ENCODE measurements around the gene RAB3GAP2.
"Not testable (repeated sequence)": the region's sequence is repeated elsewhere in the genome, so short reads cannot be mapped to it uniquely, and the experiment has no call there.

The RAB3GAP2 gene

DNA sequence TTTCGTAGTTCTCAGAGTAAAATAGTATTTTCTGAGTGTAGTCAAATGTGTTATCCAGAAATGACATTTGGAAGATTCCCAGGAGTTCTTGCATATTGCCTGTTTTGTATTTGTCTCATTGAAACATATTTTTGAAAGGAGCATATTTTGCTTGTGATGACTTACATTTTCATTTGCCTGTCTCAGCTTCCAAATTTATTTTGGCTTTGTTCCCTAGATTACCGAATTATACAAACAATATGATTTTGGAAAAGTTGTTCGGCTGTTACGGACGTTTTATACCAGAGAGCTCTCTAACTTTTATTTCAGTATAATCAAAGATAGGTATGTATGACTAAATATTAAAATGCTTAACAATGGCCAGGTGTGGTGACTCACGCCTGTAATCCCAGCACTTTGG is 132.3 kb downstream of the RAB3GAP2 start:
- no peak for DNase-seq (ENCODE audit: low spot score)

DNA sequence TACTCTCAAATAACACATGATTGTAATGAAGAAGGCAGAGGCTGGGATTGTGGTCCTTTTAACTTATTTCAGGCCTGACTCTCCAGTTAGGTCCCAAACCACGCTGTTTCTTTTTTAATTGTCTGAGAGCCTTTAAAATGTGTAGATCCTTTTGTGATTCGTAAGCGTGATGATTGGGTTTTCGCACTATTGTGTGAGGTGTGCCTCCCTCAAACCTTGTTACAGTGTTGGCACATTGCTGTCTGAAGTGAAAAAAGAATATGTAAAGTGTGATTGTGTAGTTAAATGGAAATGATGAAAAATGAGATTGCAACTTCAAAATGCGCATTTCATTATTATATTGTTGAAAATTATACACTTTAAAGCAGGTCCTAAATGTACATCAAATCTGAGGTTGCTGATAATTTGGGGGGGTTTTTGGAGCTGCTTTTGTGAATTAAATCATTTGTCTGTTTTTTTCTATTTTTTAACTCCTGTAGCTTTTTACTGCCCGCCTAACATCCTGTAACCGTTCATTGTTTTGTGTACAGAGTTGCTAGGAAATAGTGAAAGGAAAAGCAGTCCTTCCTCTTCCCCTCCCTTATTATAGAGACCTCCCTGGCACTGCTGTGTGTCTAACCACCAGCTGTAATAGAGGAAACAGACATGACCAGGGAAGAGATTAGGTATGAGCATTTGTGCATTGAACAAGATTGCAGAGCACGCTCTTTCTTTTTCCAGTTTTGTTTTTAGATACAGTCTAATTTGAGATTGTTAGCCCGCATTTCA is 135.1 kb downstream of the RAB3GAP2 start:
- no peak for DNase-seq (ENCODE audit: low spot score)

DNA sequence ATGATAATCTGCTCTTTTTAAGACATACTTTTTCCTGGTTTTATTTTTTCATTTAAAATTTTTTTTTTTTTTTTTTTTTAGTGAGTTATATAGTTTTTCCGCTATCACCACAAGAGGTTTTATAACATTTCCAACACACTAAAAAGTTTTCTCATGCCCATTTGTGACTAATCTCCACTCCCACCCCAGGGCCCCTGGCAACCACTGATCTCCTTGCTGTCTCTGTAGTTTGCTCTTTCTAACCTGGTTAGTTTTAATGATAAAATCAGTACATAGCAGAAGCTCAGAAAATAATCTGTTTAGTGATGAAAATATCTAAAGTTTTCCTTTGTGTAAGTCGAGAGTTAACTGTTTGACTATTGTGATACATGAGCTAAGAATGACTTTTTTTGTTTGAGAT is 136.5 kb downstream of the RAB3GAP2 start:
- no peak for DNase-seq (ENCODE audit: low spot score)

DNA sequence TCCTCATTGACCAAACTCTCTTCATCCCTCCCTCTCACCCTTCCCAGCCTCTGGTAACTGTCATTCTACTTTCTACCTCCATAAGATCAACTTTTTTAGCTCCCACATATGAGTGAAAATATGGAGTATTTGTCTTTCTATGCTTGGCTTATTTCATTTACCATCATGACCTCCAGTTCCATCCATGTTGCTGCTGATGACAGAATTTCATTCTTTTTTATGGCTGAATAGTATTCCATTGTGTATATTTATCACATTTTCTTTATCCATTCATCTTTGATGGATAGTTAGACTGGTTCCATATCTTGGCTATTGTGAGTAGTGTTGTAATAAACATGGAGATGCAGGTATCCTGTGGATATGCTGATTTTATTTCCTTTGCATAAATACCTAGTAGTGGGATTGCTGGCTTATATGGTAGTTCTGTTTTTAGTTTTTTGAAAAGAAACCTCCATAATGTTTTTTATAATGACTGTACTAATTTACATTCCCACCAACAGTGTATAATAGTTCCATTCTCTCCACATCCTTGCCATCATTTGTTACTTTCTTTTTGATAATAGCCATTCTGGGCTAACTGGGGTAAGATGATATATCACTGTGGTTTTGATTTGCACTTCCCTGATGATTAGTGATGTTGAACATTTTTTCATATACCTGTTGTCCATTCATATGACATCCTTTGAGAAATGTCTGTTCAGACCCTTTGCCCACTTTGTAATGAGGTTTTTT is 142.6 kb downstream of the RAB3GAP2 start:
- DNase-seq (ENCODE audit: low spot score) = no peak

DNA sequence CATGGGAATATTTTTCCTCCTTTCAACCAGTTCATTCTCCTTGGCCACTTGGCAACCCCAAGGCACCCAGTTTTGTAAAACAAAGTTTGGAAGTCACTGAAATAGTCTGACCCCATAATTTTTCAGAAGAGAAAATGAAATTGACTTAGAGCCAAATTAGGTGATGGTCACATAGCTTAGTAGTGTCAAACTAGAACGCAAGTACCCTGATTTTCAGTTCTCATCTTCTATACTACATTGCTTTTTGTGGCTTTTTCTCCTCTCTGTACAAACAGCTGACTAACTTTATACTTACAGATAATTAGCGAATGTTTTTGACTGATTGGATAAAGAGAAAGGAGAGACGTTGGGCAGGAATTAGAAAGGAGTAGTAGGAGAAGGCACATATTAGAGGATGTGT is 145.2 kb downstream of the RAB3GAP2 start:
- no peak for DNase-seq (ENCODE audit: low spot score)

DNA sequence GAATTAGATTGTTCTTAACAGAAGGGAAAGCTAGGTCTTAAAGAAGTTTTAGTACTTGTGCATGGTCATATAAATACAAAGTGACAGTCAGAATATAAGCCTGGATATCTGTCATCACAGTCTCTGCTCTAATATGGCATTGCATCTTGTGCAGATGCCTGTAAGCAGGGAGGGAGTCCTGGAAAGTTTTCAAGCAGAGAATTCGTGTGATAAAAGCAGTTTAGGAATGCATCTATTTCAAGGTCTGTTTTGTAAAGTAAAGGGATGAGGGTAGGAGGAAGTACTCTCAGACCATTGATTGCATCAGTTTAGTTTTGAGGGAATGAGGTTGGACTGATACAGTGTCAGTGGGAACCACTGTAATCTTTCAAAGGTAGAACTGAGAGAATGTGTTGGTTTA is 147.7 kb downstream of the RAB3GAP2 start:
- DNase-seq (ENCODE audit: low spot score) = no peak

DNA sequence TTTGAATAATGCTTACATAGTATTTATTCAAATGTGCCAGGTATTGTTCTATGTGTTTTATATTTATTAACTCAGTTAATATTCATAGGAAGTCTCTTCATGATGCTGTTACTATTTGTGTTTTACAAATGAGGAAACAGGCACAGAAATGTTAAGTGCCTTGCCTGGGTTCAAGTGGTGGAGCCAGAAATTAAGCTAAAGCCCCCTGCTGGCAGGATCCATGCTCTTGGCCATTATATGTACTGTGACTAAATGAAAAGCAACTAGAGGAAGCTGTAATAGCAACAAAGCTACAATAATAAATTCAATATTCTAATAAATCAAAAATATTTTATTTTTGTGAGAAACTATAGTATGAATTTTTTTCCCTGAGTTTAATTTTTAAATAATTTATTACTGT is 148.4 kb downstream of the RAB3GAP2 start:
- peak; percentile 30 for DNase-seq (ENCODE audit: low spot score)

DNA sequence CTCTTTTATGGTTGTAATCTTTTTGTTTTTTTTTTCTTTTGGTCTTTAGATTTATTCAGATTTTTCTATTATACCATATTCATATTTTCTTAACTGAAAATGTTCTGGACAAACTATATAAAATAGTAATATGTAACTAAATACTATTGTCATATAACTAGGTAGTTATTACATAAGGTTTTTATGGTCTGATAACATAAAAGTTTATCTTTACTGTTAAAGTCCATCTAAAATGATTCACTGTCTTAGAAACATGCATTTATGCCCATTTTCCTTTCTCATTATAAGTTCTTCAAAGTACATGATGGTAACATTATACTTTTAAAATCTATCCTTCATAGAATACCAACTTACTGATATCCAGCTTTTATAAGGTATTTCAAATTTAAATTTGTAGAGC is 149.2 kb downstream of the RAB3GAP2 start:
- no peak for DNase-seq (ENCODE audit: low spot score)

DNA sequence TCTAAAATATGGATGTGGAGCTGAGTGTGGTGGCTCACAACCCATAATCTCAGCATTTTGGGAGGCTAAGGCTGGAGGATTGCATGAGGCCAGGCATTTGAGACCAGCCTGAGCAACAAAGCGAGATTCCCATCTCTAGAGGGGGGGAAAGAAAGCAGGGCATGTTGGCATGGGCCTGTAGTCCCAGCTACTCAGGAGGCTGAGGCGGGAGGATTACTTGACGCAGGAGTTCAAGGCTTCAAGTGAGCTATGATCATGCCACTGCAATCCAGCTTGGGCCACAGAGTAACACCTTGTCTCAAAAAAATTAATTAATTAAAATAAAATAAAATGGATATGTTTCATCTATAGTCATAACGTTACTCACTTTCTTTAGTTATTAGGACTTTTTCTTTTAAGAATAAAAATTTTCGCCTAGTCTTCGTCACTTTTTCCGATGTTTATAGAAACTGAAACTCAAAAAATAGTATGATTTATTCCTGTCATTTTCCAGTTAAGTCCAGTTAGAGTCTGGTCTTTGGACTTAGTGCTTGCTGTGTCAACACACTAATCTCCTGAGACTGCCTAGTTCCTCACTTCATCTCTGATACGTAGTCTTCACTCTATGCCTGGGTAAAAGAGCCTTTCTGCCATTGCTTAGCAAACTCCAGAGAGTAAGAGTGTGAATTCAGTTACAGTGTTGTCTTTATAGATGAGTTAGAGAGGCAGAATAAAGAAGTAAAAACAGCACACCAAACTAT is 150.3 kb downstream of the RAB3GAP2 start:
- DNase-seq (ENCODE audit: low spot score) = no peak

DNA sequence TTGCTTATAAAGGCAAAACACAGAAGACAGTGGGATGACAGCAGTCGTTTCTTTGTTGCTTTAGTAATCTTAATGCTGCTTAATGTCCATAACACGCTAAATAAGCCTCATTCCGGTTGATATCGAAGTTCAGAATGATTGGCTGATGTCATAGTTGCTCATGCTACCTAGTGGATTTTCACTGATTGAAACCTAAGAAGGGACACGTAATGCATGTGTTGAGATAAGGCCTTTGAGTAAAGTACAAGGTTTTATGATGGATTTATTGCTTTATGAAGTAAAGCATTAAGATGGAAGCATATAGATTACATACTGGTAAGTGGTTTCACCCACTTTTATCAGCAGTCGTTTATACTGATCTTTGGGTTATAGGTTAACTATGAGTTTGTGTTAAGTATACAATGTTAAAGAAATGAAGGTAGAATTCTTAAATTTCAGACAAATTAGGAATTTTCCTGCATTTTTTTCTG is 153.2 kb downstream of the RAB3GAP2 start:
- DNase-seq (ENCODE audit: low spot score) = no peak

DNA sequence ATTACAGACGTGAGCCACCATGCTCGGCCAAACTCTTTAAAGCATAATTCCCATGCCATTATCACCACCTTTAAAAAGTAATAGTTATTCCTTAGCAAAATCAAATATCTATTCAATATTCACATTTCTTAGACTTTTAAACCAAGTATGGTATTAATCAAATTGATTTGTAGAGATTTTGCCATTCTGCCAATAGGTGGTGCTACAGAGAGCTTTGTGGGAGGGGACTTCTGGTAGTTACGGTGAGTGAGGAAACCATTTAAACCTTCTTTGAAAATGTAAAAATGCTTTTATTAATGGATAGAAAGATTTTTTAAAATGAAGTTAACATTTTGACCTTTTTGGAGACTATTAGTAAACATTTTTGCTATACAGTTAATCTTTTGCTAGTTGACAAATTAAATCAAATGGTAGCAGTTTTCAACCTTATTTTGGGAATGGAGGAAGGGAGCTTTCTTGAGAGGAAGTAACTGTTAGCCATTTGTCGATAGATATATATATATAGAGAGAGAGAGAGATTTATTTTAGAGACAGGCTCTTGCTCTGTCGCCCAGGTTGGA is 159.0 kb downstream of the RAB3GAP2 start:
- DNase-seq (ENCODE audit: low spot score) = peak; percentile 78

DNA sequence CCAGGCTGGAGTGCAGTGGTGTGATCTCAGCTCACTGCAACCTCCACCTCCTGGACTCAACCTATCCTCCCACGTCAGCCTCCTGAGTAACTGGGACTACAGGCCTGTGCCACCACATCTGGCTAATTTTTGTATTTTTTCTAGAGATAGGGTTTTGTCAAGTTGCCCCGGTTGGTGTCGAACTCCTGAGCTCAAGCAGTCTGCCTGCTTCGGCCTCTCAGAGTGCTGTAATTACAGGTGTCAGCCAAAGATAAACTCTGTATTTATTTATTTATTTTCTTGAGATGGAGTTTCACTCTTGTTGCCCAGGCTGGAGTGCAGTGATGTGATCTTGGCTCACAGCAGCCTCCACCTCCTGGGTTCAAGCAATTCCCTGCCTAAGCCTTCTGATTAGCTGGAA is 159.7 kb downstream of the RAB3GAP2 start:
- not testable (repeated sequence) for DNase-seq (ENCODE audit: low spot score)

DNA sequence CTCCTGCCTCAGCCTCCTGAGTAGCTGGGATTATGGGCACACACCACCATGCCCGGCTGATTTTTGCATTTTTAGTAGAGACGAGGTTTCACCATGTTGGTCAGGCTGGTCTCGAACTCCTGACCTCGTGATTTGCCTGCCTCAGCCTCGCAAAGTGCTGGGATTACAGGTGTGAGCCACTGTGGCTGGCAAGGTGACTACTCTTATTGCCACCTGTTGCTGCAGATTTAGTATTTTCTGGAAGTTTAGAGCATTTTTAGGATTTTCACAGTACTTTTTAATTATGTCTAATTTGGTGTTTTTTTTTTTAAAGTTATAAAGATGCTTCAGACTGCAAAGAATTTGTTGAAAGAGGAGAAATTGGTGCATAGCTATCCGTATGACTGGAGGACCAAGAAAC is 161.8 kb downstream of the RAB3GAP2 start:
- DNase-seq (ENCODE audit: low spot score) = not testable (repeated sequence)

DNA sequence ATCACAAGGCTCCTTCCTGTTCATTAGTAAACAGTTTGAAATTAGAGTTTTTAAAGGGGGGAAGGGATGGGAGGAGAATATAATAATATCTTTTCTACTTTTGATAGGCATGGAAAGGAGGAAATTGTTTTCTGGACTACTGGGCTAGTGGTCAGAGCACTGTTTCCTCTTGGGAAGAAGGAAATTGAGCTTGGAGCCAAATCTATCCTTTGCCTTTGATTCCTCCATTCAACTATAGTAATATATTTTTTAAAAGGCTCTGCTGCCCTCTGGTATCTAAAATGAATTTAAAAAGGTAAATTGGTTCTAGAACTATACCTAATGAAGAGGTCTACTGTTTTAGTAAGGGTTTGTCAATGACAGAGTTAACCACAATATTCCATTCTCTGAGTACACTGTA is 172.4 kb downstream of the RAB3GAP2 start:
- no peak for DNase-seq (ENCODE audit: low spot score)

Measured in NAMALWA (cell line).